Lung microvascular endothelial cell (primary cell): Measurements from ENCODE around the gene METTL15. TPM values are rescaled to one million over a fixed set of nuclear protein-coding genes. Genes with fewer than 3 reads are reported as not detected.
"Not testable (repeated sequence)": the region's sequence is repeated elsewhere in the genome, so short reads cannot be mapped to it uniquely, and the experiment has no call there.

Experiments
- DNase-seq, 2 donors: peaks; one replicate each; pipeline versions ENCODE4 v3.0.0 to v3.0.0-alpha.2; 2010; ENCODE audit warnings: low read depth in 2 of 2
- total RNA-seq: library from RNA; depleted of rRNA; stranded (reverse); fragments of >200 nt; gene quantifications from 2 replicates; pipeline ENCODE4 v1.2.1, GENCODE V29; 2014

Gene METTL15
- total RNA-seq, 1 donor from 2014 or later, result 6.9 TPM

- not testable (repeated sequence) for DNase-seq
These were observed 182.8 kb downstream of the METTL15 start for GRCh38 chr11:28290995-28291394.

- DNase-seq, result no peak
These were observed 188.2 kb downstream of the METTL15 start for GRCh38 chr11:28296426-28296825.

GRCh38 chr11:28298209-28298608 is 190.0 kb downstream of the METTL15 start:
- DNase-seq, result no peak

GRCh38 chr11:28303477-28304191 is 195.4 kb downstream of the METTL15 start:
- peak in 1 of 2 donors; percentile 33 for DNase-seq

- no peak for DNase-seq
These were observed 207.3 kb downstream of the METTL15 start for GRCh38 chr11:28315440-28315839.

GRCh38 chr11:28318871-28319270 is 210.7 kb downstream of the METTL15 start:
- DNase-seq, result no peak

- no peak for DNase-seq
These were observed 215.4 kb downstream of the METTL15 start for GRCh38 chr11:28323621-28324020.

GRCh38 chr11:28332393-28332792 is 224.2 kb downstream of the METTL15 start:
- not testable (repeated sequence) for DNase-seq

GRCh38 chr11:28337701-28338100 is 229.5 kb downstream of the METTL15 start:
- no peak for DNase-seq

GRCh38 chr11:28338371-28338770 is 230.2 kb downstream of the METTL15 start:
- DNase-seq, result peak in 1 of 2 donors; percentile 7

- no peak for DNase-seq
These were observed 231.3 kb downstream of the METTL15 start for GRCh38 chr11:28339488-28339887.

- DNase-seq, result no peak
These were observed 234.5 kb downstream of the METTL15 start for GRCh38 chr11:28342716-28343115.

- peak; percentile 29 to 87 for DNase-seq
These were observed 235.4 kb downstream of the METTL15 start for GRCh38 chr11:28343304-28344233.

GRCh38 chr11:28346209-28346608 is 238.0 kb downstream of the METTL15 start:
- DNase-seq, result no peak

- DNase-seq, result no peak
These were observed 238.5 kb downstream of the METTL15 start for GRCh38 chr11:28346721-28347120.

- no peak for DNase-seq
These were observed 239.2 kb downstream of the METTL15 start for GRCh38 chr11:28347371-28347770.

- DNase-seq, result no peak
These were observed 242.0 kb downstream of the METTL15 start for GRCh38 chr11:28350216-28350615.

- DNase-seq, result no peak
These were observed 245.8 kb downstream of the METTL15 start for GRCh38 chr11:28353991-28354390.

- DNase-seq, result no peak
These were observed 258.6 kb downstream of the METTL15 start for GRCh38 chr11:28366549-28367346.

GRCh38 chr11:28378095-28378494 is 269.9 kb downstream of the METTL15 start:
- not testable (repeated sequence) for DNase-seq
